Measurements from ENCODE around the gene FNIP2.

DNA sequence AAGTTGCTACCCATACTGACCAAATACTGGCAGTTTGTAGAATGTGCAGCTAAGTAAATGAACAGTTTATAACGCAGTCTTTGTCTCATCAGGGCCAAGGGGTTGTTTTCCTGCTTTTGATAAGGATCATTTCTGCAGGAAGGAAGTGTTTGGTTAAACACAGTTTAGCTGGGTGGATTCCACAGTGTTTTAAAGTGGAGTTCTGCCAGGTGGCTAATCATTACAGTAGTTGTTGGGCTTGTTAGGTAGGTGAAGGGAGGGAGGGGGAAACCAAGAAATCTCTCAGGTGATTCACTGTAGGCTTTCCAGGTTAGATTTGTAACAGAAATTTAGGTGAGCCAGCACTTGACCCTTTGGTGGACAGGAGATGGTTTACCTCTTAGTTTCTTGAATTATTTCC, 58.1 kb downstream of the FNIP2 start:
- TF ChIP-seq, protein P1, sequence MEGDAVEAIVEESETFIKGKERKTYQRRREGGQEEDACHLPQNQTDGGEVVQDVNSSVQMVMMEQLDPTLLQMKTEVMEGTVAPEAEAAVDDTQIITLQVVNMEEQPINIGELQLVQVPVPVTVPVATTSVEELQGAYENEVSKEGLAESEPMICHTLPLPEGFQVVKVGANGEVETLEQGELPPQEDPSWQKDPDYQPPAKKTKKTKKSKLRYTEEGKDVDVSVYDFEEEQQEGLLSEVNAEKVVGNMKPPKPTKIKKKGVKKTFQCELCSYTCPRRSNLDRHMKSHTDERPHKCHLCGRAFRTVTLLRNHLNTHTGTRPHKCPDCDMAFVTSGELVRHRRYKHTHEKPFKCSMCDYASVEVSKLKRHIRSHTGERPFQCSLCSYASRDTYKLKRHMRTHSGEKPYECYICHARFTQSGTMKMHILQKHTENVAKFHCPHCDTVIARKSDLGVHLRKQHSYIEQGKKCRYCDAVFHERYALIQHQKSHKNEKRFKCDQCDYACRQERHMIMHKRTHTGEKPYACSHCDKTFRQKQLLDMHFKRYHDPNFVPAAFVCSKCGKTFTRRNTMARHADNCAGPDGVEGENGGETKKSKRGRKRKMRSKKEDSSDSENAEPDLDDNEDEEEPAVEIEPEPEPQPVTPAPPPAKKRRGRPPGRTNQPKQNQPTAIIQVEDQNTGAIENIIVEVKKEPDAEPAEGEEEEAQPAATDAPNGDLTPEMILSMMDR (IDR thresholded peaks at IDR 0.05; ENCODE audit: low read depth, low read length, missing input control), result no peak
- TF ChIP-seq, protein P2, sequence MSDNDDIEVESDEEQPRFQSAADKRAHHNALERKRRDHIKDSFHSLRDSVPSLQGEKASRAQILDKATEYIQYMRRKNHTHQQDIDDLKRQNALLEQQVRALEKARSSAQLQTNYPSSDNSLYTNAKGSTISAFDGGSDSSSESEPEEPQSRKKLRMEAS (IDR thresholded peaks at IDR 0.05), result peak; percentile 76
- TF ChIP-seq RAD21 (IDR thresholded peaks at IDR 0.05), result peak; percentile 39 to 53
- peak; percentile 28 for TF ChIP-seq YY1 (IDR thresholded peaks at IDR 0.05)
- no peak for TF ChIP-seq FOXA1 (IDR thresholded peaks at IDR 0.05)
- peak in 1 of 2 donors; percentile 55 for TF ChIP-seq JUND (IDR thresholded peaks at IDR 0.05)
- TF ChIP-seq, protein P3, sequence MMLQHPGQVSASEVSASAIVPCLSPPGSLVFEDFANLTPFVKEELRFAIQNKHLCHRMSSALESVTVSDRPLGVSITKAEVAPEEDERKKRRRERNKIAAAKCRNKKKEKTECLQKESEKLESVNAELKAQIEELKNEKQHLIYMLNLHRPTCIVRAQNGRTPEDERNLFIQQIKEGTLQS (IDR thresholded peaks at IDR 0.05), result no peak
- peak in 1 of 2 donors; percentile 60 for TF ChIP-seq GABPA (IDR thresholded peaks at IDR 0.05 in 1 of 2, conservative IDR thresholded peaks at IDR 0.05 in 1 of 2)
- no peak for TF ChIP-seq TAF1 (conservative IDR thresholded peaks at IDR 0.05)
- TF ChIP-seq, protein P4, sequence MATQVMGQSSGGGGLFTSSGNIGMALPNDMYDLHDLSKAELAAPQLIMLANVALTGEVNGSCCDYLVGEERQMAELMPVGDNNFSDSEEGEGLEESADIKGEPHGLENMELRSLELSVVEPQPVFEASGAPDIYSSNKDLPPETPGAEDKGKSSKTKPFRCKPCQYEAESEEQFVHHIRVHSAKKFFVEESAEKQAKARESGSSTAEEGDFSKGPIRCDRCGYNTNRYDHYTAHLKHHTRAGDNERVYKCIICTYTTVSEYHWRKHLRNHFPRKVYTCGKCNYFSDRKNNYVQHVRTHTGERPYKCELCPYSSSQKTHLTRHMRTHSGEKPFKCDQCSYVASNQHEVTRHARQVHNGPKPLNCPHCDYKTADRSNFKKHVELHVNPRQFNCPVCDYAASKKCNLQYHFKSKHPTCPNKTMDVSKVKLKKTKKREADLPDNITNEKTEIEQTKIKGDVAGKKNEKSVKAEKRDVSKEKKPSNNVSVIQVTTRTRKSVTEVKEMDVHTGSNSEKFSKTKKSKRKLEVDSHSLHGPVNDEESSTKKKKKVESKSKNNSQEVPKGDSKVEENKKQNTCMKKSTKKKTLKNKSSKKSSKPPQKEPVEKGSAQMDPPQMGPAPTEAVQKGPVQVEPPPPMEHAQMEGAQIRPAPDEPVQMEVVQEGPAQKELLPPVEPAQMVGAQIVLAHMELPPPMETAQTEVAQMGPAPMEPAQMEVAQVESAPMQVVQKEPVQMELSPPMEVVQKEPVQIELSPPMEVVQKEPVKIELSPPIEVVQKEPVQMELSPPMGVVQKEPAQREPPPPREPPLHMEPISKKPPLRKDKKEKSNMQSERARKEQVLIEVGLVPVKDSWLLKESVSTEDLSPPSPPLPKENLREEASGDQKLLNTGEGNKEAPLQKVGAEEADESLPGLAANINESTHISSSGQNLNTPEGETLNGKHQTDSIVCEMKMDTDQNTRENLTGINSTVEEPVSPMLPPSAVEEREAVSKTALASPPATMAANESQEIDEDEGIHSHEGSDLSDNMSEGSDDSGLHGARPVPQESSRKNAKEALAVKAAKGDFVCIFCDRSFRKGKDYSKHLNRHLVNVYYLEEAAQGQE (IDR thresholded peaks at IDR 0.05), result peak; percentile 19

Measured in liver (tissue), 3 donors.